GM12892 (cell line): ENCODE measurements around the gene ASTN2.

Experiments
- DNase-seq: peaks from one replicate; pipeline ENCODE4 v3.0.0; 2011; ENCODE audit not compliant: insufficient read length
- FAIRE-seq: peaks from 2 replicates; lab custom pipeline; 2011; peaks lifted over from hg19 to GRCh38; lab: Jason Lieb, UNC
- POLR2A ChIP-seq: IDR thresholded peaks from 2 replicates; pipeline ENCODE4 v1.6.1; 2011; ENCODE audit warnings: low read depth, low read length, control low read depth
- POLR2AphosphoS5 ChIP-seq: IDR thresholded peaks from 2 replicates; pipeline ENCODE4 v1.6.1; 2011; ENCODE audit warnings: low read depth, low read length, control low read depth
- TAF1 ChIP-seq: IDR thresholded peaks from 2 replicates; pipeline ENCODE4 v1.6.1; 2011; ENCODE audit warnings: low read depth, mild to moderate bottlenecking, control low read depth, low read length, borderline replicate concordance

ASTN2 gene

DNA sequence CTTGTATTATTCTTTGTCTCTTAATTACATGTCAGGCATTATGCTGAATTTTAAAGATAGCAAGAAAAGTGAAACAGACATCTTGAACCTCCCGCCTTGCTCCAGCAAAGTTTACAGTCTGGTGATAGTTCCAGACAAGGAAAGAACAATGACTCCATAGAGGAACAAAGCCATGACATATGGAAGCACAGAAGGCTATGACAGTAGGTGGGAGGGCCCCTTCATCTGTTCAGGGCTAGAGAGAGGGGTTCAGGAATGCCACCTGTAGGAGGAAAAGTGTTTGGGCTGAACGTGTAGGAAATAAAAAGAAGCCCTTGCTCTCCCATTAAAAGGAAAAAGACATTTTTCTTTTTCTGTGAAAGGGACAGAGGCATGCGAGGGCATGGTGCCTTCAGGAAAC is 412.2 kb downstream of the ASTN2 start:
- FAIRE-seq = no peak
- no peak for TF ChIP-seq TAF1
- no peak for TF ChIP-seq POLR2A
- TF ChIP-seq POLR2AphosphoS5 = no peak
- DNase-seq = no peak

DNA sequence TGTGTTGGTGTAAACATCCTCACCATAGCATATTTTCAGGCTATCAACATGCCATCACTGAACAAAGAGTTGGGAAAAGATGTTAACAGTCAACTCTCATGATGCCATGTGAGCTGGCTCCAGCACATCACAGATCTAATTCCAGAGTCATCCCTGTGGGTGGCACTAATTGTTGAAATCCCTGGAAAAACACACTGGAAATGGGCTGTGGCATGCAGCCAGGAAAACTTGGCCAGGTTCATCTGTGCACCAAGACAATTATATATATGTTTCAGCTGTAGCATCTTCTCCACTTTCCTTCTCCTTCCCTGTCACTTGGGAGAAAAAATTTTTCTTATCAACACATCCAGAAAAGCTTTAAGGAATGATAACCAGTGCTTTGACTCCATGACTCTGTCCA is 414.0 kb downstream of the ASTN2 start:
- DNase-seq = no peak
- FAIRE-seq = no peak
- TF ChIP-seq POLR2A (no peak), TAF1 (no peak), POLR2AphosphoS5 (no peak)

DNA sequence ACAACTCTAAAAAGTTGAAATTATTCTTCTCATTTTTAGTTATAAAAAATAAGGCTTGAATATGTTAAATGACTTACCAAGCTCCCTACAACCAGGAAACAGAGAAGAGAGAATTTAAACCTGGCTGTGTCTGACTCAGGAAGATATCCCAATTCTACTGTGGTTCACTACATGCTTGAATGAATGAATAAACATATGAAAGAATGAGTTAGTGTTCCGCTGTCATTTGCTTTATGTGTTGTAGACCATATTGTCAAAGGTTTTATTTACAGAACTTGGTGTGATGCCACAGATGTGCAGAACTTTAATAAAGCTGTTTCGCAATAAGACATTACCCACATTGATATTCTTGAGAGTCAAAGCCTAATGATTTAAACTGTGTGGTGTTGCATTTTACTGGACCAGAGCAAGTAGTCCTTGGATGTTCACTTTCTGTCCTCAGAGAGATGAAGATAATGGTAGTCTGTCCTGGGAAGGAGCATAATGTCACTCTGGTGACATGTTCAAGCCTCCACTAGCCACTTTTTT is 414.6 kb downstream of the ASTN2 start:
- TF ChIP-seq TAF1 (no peak), POLR2A (no peak), POLR2AphosphoS5 (no peak)
- FAIRE-seq (no peak), DNase-seq (no peak)

DNA sequence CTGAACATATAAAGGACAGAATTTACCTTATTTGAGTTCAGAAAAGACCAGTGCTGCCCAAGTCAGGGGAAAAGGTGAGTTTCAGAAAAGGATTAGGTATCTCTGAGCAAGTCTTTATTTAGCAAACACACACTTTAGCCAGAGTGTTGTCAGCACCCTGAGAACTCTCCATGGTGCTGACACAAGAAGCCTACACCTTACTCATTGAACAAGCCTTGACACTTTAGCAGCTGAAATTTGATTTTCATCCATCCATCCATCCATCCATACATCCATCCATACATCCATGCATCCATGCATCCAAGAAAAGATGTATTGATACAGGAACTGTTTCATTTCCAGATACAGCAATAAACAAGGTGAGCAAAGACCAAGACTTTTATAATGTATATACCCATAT is 416.6 kb downstream of the ASTN2 start:
- TF ChIP-seq POLR2A (no peak), POLR2AphosphoS5 (no peak), TAF1 (no peak)
- DNase-seq (no peak), FAIRE-seq (no peak)

DNA sequence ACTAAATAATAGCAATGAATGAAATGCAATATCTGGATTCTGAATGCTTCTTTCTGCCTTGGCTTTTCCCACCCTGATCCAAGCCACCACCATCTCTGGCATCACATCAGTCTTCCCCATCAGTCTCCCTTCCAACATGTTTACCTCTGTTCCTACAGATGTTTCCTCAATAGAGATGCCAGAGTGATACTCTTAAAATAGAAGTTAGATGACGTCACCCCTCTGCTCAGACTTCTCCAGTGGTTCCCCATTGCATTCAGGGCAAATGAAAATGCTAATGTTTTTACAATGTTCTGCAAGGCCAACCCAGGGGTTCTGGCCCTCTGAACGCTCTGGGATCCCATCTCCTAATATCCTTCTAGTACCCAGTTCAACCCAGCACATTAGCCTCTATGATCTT is 422.0 kb downstream of the ASTN2 start:
- TF ChIP-seq POLR2AphosphoS5 = no peak
- TF ChIP-seq TAF1 = no peak
- no peak for TF ChIP-seq POLR2A
- DNase-seq (no peak), FAIRE-seq (no peak)

DNA sequence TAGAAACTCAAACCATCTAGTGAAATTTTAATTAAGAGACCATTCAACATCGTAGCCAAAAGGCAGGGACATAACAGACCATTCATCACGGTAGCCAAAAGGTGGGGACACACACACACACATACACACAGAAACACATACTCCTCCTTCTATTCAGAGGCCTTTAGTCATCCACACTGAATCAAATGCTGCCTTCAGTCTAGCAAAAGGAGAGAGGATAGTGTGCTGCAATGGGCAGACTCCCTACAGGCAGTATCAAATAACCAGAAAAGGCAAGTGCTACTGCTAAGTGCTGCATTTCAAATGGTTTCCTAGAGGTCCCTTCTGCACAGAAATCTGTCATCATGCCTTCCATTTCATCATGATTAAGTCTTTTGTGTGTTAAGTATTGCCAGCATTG is 423.8 kb downstream of the ASTN2 start:
- TF ChIP-seq POLR2A (no peak), POLR2AphosphoS5 (no peak)
- no peak for FAIRE-seq
- no peak for DNase-seq

DNA sequence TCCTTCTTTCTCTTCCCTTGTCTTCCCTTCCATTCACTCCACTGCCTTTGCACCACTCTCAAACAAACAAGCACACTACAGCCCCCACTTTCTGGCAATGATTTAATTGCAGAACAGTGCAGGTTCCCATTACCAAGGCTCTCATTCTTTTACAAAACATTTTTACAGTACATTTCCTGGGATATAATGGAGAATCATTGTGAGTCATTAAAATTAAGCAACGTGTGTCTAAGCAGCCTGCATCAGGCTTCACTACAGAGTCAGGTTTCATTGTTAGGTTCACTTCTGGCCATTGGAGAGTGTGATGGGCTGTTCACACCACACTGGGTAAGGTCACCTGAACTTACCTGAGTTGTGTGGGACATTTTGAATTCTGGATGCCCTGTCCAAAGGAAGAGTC is 424.3 kb downstream of the ASTN2 start:
- no peak for TF ChIP-seq TAF1
- no peak for TF ChIP-seq POLR2A
- no peak for TF ChIP-seq POLR2AphosphoS5
- FAIRE-seq = no peak
- DNase-seq = no peak

DNA sequence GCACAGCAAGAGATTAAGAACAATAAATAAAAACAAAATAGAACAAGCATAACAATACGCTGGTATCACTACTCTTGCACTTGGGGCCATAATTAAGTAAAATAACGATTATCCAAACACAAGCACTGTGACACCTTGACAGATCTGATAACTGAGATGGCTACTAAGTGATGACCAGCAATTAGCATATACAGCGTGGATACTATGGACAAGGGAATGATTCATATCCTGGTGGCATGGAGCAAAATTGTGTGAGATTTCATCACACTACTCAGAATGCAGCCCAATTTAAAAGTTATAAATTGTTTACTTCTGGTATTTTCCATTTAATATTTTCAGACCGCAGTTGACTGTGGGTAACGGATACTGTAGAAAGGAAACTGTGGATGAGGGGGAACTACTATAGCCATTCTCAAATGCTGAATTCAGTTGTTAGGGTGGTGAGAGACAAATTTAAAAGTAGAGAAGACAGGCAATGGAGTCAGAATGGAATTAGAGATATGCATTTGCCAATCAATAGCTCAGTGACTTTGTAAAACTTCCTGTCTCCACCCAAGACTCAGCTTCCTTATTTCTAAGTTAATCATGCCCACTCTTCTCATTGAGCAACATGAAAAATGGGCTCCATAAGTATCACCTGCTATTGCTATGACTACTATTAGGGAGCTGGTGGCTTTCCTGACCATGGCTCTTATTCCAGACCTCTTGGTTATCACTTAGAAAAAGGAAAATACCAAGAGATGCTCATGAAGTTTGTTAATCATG is 427.0 kb downstream of the ASTN2 start:
- DNase-seq (no peak), FAIRE-seq (no peak)
- TF ChIP-seq TAF1 = no peak
- no peak for TF ChIP-seq POLR2A
- TF ChIP-seq POLR2AphosphoS5 = no peak

DNA sequence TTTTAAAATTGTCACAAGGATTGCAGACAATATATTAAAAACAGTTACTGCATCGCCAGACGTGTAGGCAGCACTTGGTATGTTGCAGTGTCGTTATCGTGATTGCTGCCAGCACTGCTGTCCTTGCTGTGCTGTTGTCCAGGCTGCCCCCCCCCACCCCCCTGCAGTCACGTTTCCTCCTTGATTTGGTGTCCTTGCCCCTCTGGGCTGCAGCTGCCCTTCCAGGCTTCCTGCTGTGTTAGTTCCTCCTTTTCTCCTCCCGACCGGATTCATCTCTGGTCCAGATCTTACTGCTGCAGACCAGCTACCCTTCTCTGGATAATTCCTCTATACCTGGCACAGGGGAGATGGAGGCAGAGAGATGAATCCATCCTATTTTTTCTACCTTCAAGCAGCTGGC is 428.8 kb downstream of the ASTN2 start:
- TF ChIP-seq POLR2A (no peak), TAF1 (no peak), POLR2AphosphoS5 (no peak)
- DNase-seq = no peak
- FAIRE-seq = no peak

DNA sequence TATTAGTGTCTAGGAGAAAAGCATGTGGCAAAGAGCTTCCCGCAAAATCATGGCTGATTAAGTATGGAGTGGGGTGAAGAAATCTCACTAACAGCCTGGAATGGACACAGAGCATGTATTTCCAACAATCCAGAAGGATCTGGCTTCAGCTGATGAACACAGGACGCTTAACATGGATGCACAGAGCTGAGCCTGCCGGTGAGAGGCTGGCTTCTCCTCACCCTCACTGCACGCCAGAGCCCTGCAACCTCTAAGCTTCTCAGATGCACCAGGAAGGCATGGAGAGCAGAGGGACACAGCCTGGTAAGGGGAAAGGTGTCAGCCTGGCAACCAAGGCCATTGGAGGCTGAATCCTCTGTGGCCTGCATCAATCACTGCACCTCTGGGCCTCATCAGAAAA is 429.3 kb downstream of the ASTN2 start:
- DNase-seq (no peak), FAIRE-seq (no peak)
- TF ChIP-seq TAF1 (no peak), POLR2AphosphoS5 (no peak), POLR2A (no peak)

DNA sequence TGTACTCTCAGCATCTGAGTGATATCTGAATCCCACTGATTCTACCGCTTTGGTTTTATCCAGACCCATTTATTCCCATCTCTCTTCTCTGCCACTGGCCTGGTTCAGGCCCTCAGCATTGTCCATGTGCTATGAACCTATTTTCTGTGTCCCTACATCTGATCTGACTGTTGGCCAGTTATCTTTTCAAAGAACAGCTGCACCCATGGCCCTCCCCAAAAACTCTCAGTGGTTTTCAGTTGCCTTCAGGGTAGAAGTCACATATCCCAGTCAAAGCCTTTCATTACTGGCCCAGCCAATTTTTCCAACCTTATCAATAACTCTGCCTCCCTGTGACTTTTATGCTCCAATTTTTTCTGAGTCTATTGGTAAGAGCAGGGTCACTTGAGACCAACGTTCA is 430.7 kb downstream of the ASTN2 start:
- TF ChIP-seq POLR2A (no peak), TAF1 (no peak), POLR2AphosphoS5 (no peak)
- FAIRE-seq = no peak

DNA sequence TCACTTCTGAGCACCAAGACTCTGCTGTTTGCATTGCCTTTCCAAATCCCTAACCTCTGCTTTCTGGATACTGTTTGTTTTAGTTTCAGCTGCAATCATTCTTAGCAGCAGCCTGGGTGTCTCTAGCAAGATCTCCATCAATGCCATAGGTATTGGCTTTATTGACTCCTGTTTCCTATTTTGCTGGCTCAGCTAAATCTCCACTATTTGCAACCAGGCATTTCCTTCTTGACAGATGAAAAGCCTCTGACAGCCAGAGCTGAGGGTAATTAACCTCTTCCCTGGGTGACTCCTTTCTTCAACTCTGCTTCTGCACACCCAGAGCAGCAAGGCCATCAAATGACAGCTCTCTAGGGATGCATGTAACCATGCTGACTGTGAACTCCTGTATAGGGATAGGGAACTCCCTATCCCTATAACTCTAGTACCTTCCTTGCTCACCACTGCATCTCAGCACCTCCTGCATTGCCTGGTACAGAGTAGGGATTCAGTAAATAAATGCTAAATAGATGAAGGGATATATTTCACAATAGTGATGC is 434.2 kb downstream of the ASTN2 start:
- no peak for TF ChIP-seq POLR2A
- TF ChIP-seq POLR2AphosphoS5 = no peak
- no peak for TF ChIP-seq TAF1
- no peak for DNase-seq
- no peak for FAIRE-seq

More for the DNA sequence above, 430.7 kb downstream of the ASTN2 start:
- DNase-seq = no peak
